ENCODE data around the gene HIP1R. TPM values are rescaled to one million over a fixed set of nuclear protein-coding genes. Genes with fewer than 3 reads are reported as not detected.
"Not testable (repeated sequence)": the region's sequence is repeated elsewhere in the genome, so short reads cannot be mapped to it uniquely, and the experiment has no call there.

Gene HIP1R
- total RNA-seq, 1 donor from 2014 or later, result 77.4 TPM

GRCh38 chr12:122892724-122893123 lies 57.5 kb downstream of the HIP1R start:
- DNase-seq (ENCODE audit: low spot score), result not testable (repeated sequence)

GRCh38 chr12:122893208-122894153 lies 58.2 kb downstream of the HIP1R start:
- DNase-seq (ENCODE audit: low spot score), result no peak

- no peak for DNase-seq (ENCODE audit: low spot score)
These were observed 59.2 kb downstream of the HIP1R start for GRCh38 chr12:122894193-122895121.

- DNase-seq (ENCODE audit: low spot score), result no peak
These were observed 60.1 kb downstream of the HIP1R start for GRCh38 chr12:122895320-122895703.

- peak; percentile 83 for DNase-seq (ENCODE audit: low spot score)
These were observed 60.7 kb downstream of the HIP1R start, which contains the start of gene VPS37B for GRCh38 chr12:122895704-122896636. Gene VPS37B, minus strand, starts transcription at chr12:122896124. Its CDS starts 62 bp downstream, at chr12:122896062.

GRCh38 chr12:122896662-122897061 lies 61.4 kb downstream of the HIP1R start:
- DNase-seq (ENCODE audit: low spot score), result no peak

GRCh38 chr12:122899887-122900286 lies 64.6 kb downstream of the HIP1R start:
- DNase-seq (ENCODE audit: low spot score), result no peak

GRCh38 chr12:122902854-122903692 lies 67.8 kb downstream of the HIP1R start:
- no peak for DNase-seq (ENCODE audit: low spot score)

GRCh38 chr12:122903693-122904034 lies 68.4 kb downstream of the HIP1R start:
- no peak for DNase-seq (ENCODE audit: low spot score)

GRCh38 chr12:122905258-122905657 lies 70.0 kb downstream of the HIP1R start:
- not testable (repeated sequence) for DNase-seq (ENCODE audit: low spot score)

- no peak for DNase-seq (ENCODE audit: low spot score)
These were observed 73.7 kb downstream of the HIP1R start for GRCh38 chr12:122908915-122909314.

GRCh38 chr12:122909442-122910288 lies 74.4 kb downstream of the HIP1R start:
- no peak for DNase-seq (ENCODE audit: low spot score)

Other genes starting within 250 kb of the HIP1R start
- 10.4 TPM for gene HCAR2, start 132.1 kb upstream of the HIP1R start, total RNA-seq
- gene HCAR3, start 118.6 kb upstream of the HIP1R start, total RNA-seq, result 12.3 TPM
- 16.3 TPM for gene HCAR1, start 104.6 kb upstream of the HIP1R start, total RNA-seq
- 44.1 TPM for gene DENR, start 82.6 kb upstream of the HIP1R start, total RNA-seq
- gene CCDC62, start 60.9 kb upstream of the HIP1R start, total RNA-seq, result 0.36 TPM
- 59.7 TPM for gene VPS37B, start 60.7 kb downstream of the HIP1R start, total RNA-seq
- gene ABCB9, start 131.0 kb downstream of the HIP1R start, total RNA-seq, result 7.2 TPM
- 24.5 TPM for gene OGFOD2, start 139.8 kb downstream of the HIP1R start, total RNA-seq
- gene ARL6IP4, start 145.2 kb downstream of the HIP1R start, total RNA-seq, result 130 TPM

All from ureter (tissue), 1 donor.